BE2C (cell line): ENCODE data around the gene HEATR3.

ENCODE experiments used
- DNase-seq: peaks from one replicate; pipeline ENCODE4 v3.0.0-alpha.2; 2020
- H3K27me3 ChIP-seq: fragments of 250-450 bp; sonication (Bioruptor Pico); 2 replicates; pipeline ENCODE4 v1.5.1; 2020; ENCODE audit warnings: mild to moderate bottlenecking
- H3K36me3 ChIP-seq: fragments of 250-450 bp; sonication (Bioruptor Pico); 2 replicates; pipeline ENCODE4 v1.5.1; 2020; ENCODE audit warnings: mild to moderate bottlenecking
- H3K4me1 ChIP-seq: fragments of 250-450 bp; sonication (Bioruptor Pico); 2 replicates; pipeline ENCODE4 v1.5.1; 2020
- H3K4me3 ChIP-seq: 2 replicates; pipeline ENCODE4 v1.5.1; 2011; ENCODE audit warnings: low read depth, low read length
- H3K9me3 ChIP-seq: fragments of 250-450 bp; sonication (Bioruptor Pico); 2 replicates; pipeline ENCODE4 v1.5.1; 2020
- CTCF ChIP-seq: IDR thresholded peaks from 2 replicates; pipeline ENCODE4 v1.5.1; 2012; ENCODE audit warnings: mild to moderate bottlenecking, low read depth, low read length

HEATR3 gene

GRCh38 chr16:50059669-50060068 is 6.1 kb upstream of the HEATR3 start:
- no peaks in the 10 kb centered on the region for H3K27me3 ChIP-seq
- no peaks in the 10 kb centered on the region for H3K36me3 ChIP-seq
- H3K4me3 ChIP-seq = no peak overlapping the region
- DNase-seq = no peak
- no peak for TF ChIP-seq CTCF
- H3K9me3 ChIP-seq = no peaks in the 10 kb centered on the region
- H3K4me1 ChIP-seq = no peaks in the 10 kb centered on the region

DNA sequence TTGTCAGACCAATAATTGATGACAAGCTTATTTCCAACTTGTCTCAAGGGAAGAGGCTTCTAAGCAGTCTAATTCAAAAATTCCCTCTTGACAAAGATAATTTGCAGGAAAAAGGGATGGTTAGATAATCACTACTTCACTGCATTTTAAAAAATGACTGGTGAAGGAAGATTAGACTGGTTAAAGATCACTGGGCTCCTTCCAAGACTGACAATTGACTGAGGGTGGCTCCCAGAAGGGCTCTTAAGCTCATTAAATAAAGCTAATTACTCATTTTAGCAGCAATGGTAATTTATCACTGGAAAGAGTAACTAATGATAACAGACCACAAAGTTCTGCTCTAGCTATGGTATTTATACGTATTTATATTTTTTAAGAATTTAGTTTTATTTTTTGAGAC is 4.4 kb upstream of the HEATR3 start:
- no peak for DNase-seq
- TF ChIP-seq CTCF = no peak
- H3K27me3 ChIP-seq = no peaks in the 10 kb centered on the region

DNA sequence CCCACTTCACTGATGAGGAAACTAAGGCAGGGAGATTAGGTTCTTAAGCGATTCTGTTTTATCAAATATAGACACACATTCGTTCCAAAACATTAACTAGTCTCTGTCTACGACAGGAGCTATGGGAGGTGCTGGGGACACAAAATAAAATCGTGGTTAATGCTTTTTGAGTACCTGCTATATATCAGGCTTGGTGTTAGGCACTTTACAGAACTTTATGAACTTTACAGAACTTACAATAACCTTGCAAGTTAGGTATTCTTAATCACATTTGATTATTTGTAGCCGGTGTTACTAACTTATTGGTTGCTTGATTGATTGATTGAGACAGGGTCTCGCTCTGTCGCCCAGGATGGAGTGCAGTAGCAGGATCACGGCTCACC is 538 bp upstream of the HEATR3 start:
- Histone ChIP-seq H3K4me1 (no peaks in the 10 kb centered on the region), H3K9me3 (no peaks in the 10 kb centered on the region), H3K36me3 (peaks cover 12% of the 10 kb centered on the region), H3K4me3 (peak overlapping the region; percentile 31; the same call in 1 of the 2 replicates), H3K27me3 (no peaks in the 10 kb centered on the region)
- no peak for DNase-seq
- TF ChIP-seq CTCF = no peak

More for the DNA sequence above, 4.4 kb upstream of the HEATR3 start:
- H3K9me3 ChIP-seq = no peaks in the 10 kb centered on the region
- H3K4me1 ChIP-seq = no peaks in the 10 kb centered on the region
- H3K4me3 ChIP-seq = no peak overlapping the region
- 0 out of 2 replicates have a peak, but pooled peaks cover 2% of the 10 kb centered on the region for H3K36me3 ChIP-seq

DNA sequence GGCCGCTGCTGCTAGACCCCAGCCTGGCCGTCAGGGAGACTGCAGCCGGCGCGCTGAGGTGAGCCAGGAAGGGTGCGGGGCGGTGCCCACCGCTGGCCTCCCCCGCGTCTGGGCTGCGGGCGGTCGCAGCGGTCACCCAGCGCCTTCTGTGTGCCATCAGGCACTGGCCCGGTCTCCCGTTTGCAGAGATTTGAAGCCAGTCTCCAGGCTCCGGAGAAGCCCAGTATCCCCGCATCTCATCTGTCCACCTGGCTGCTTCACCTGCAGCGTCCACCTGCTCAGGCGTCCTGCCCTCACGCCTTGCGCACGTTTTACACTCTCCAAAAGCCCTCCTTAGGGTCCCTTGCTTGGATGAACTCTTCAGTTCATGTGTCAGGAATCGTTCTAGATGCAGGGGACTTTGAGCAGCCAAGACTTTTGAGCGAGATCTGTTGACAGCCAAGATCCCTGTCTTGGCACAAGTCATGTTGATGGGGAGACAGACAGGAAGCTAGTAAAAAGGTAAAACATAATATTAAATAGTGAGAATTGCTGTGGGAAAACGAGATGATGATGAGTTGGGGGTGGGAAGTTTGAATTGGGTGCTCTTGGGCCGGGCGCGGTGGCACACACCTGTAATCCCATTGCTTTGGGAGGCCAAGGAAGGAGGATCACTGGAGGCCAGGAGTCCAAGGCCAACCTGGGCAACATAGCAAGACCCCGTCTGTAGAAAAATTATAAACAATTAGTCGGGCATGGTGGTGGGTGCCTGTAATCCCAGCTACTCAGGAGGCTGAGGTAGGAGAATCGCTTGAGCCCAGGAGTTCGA is 916 bp downstream of the HEATR3 start:
- DNase-seq = no peak
- no peak for TF ChIP-seq CTCF
- Histone ChIP-seq H3K4me3 (peak overlapping the region; percentile 83), H3K36me3 (peaks cover 22% of the 10 kb centered on the region), H3K9me3 (no peaks in the 10 kb centered on the region), H3K4me1 (no peaks in the 10 kb centered on the region), H3K27me3 (no peaks in the 10 kb centered on the region)

DNA sequence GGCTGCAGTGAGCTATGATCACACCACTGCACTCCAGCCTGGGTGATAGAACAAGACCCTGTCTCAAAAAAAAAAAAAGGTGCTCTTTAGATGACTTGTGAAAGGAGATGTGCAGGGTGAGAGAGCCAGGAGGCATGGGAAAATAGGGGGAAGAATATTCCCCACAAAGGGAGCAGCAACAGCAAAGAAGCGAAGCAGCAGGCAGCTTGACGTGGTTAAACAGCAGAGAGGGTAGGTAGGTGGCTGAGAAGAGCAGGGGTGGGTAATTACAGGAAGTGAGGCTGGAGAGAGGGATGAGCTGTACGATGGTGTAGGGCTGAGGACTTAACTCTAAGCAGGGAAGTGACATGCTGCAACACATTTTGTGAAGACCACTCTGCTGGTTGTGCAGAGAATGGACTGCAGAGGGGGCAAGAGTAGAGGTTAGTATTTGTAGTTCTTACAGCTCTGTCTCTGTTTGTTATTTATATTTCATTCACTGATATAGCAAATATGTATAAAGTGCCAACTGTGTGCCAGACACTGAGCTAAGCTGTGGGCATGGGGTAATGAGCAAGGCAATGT is 1.6 kb downstream of the HEATR3 start:
- Histone ChIP-seq H3K27me3 (no peaks in the 10 kb centered on the region), H3K4me3 (peak overlapping the region; percentile 83), H3K9me3 (no peaks in the 10 kb centered on the region), H3K36me3 (peaks cover 22% of the 10 kb centered on the region), H3K4me1 (no peaks in the 10 kb centered on the region)
- DNase-seq = peak; percentile 56
- TF ChIP-seq CTCF = peak; percentile 71

DNA sequence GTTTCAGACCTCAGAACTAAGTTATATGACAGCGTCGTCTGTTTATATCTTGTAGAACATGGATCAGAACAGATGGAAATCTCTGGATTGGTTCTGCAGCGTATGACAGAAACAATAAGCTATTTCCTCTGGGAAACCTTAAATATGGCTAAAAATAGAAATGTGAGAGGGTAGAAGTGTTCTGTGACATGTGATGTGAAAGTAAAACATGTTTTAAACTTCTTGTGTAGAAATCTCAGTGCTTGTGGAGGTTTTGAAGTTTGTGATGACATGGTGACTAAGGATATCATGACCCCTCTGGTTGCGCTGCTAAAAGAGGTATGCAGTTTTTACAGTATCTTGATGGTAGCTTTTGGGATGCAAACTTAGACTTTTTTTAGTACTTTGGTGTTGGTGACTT is 2.8 kb downstream of the HEATR3 start:
- Histone ChIP-seq H3K27me3 (no peaks in the 10 kb centered on the region), H3K4me1 (no peaks in the 10 kb centered on the region), H3K9me3 (no peaks in the 10 kb centered on the region), H3K36me3 (peaks cover 22% of the 10 kb centered on the region), H3K4me3 (no peak overlapping the region)
- TF ChIP-seq CTCF = no peak
- DNase-seq = no peak
